Measurements from ENCODE around the gene CLTCL1.

The CLTCL1 gene

DNA sequence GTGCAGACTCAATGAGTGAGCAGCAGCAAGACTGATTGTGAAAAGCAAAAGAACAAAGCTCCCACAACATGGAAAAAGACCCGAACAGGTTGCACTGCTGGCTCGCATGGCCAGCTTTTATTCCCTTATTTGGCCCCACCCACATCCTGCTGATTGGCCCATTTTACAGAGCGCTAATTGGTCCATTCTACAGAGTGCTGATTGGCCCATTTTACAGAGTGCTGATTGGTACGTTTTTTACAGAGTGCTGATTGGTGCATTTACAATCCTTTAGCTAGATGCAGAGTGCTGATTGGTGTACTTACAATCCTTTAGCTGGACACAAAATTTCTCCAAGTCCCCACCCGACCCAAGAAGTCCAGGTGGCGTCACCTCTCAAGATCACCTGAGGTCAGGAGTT is 97.6 kb downstream of the CLTCL1 start:
- DNase-seq, result no peak

GRCh38 chr22:19187716-19188563 is 103.6 kb downstream of the CLTCL1 start:
- DNase-seq, result no peak

DNA sequence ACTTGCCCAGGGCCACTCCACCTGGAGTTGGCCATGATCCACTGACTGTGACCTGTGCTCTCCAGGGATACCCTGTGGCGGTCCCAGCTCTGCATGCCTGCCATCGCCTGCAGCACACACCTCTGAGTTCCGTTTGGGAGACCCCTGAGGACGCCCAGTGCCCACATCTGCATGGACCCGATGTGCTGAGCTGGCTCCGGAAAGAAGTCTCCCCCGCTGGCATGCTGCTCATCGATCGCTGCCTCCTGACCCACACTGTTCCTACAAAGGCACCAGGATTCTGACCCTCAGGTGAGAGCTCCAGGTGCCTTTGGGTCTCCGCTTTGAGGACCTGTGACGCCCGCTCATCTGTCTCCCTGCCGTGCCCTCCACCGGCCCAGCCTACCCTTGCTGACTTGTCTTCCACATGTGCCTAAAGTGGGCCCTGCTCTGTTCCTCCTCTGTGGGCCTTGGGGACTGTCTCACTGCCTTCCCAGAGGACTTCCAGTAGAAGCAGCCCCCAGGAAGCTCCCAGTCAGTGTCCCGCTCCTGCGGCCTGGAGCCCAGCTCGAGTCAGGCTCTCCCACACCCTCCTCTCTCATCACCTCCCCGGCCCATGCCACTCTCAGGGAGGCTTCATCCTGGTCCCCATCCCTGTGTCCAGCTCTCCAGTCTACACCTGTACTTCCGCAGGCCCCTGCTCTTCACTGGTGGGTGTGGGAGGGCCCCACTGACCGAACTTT is 107.1 kb downstream of the CLTCL1 start:
- DNase-seq, result no peak

DNA sequence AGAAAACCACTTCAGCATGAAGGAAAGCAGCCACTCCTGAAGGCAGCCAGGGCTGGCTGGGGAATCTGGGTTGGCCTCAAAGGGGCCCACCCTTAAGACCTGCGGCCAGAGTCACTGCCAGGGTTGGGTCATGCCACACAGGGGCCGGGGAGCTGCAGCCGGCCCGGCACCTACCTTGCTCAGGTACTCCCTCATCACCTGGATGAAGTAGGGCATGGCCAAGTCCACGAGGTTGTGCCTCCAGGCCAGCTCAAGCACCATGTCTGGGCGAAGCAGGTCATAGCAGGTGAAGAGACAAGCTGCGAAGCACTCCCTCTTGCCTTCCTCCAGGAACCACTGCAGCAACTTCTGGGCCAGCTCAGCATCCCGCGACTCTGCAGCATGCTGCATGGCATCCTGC is 108.3 kb downstream of the CLTCL1 start:
- DNase-seq, result no peak

- DNase-seq, result peak; percentile 42
These were observed 108.9 kb downstream of the CLTCL1 start for GRCh38 chr22:19182472-19183157.

DNA sequence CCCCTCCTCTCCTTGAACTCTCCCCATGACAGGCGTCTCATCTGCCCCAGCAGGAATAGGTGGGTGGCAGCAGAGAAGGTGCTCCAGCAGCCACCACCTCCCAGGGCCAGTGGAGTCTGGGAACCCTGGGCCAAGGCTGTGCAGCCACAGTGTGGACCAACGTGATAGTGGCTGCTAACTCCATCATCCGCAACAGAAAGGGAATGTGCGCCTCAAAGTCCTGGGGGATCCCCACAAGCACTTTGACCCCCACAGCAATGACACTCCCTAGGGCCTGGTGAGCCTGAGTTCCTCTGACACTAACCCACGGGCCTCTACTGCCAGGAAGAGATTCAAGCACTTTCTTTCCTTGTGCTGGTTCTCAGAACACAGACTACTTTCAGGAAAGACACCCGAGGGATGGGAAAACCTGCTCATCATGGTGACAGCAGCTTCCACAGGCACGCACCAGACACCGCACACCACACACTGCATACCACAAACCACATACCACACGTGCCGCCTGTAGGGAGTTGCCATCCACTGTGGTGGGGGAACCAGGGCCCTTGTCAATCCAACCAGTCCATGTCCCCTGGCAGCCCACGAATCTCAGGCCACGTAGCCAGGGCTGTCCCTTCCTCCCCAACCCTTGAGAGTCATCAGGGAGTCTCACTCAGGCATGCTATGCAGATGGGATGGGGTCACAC is 109.6 kb downstream of the CLTCL1 start:
- peak; percentile 41 for DNase-seq

GRCh38 chr22:19180740-19181410 is 110.6 kb downstream of the CLTCL1 start:
- no peak for DNase-seq

DNA sequence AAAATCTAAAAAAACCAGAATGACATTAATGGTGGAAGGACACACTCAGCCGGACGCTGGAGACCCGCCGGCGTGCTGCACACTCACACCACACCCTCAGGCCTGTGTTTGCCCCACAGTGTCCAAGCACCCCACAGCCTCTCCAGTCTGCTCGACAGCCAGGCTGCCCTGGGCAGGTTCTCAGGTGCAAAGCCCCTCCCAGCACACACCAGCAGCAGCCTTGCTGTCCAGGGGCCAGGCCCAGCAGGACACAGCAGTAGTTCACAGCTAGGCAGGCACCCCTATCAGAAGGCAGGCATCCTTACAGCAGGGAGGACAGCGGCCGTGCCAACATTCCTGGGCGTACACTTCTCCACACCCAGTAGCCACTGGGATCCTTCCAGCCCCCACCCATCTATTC is 111.3 kb downstream of the CLTCL1 start:
- DNase-seq, result no peak

- DNase-seq, result peak; percentile 41
These were observed 111.9 kb downstream of the CLTCL1 start for GRCh38 chr22:19179497-19180048.

DNA sequence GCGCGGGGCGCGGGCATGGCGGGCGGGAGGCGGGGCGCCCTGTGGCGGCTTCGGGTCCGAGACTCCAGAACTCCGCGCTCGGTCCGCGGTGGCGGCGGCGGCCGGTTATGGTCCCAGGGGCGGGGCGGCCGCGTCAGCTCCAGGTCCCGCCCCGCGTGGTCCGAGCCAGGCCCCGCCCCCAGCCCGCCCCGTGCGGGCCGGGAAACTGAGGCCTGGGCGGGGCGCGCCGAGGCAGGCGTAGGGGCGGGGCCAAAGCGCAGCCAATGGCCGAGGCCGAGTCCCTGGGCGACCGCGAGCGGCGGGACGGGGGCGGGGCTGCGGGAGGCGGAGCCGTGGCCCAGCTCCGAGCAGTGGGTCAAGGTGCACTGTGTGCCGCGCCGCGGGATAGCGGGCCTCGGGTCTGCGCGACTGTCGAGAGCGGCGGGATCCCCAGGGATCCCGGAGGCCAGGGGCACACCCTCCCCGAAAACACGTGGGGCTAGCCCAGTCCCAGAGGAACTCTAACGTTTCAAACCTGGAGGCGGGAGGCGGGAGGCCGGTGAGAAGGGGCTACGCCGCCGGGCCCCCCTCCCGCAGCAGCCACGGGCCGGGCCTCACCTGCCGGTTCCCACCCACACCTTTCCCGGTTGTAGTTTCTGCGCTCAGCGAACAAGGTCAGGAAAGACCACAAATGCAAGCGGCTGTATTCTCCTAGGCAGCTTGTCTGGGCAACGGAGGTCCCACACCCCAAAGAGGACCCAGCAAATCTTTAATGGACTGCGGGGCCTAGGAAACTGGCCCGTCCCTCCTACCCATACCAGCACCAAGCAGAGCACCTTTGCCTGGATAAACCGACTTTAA is 112.6 kb downstream of the CLTCL1 start, which contains the start of gene SLC25A1:
Gene SLC25A1 (minus strand): TSS at position 80 of the 840 bp plus-strand sequence. CDS start 63 bp downstream, at position 17.
- DNase-seq, result peak; percentile 86

DNA sequence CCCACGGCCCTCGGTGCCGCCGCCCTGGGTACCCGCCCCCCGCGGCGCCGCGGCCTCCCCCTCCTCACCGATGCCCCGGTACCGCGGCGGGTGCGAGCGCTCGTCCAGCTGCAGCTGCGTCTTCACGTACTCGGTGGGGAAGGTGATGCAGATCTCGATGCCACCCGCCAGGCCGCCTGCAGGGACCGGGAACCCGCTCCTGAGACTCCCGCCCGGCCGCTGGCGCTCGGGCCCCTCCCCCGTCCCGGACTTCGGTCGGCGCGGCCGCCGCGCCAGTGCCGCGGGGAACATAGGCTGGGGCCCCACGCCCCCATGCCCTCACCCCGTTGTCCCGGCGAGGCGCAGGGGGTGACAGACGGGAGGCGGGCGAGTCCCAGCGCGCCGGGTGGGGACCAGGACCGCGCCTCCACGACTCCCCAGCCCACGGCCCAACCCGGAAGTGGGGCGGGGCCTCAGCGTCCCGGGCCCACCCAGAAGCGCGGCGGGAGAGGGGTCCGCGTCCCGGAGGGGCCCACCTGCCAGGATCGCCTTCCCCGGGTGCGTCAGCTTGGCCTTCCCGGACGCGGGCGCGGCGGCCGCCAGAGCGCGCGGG is 113.4 kb downstream of the CLTCL1 start:
- DNase-seq, result peak; percentile 45

DNA sequence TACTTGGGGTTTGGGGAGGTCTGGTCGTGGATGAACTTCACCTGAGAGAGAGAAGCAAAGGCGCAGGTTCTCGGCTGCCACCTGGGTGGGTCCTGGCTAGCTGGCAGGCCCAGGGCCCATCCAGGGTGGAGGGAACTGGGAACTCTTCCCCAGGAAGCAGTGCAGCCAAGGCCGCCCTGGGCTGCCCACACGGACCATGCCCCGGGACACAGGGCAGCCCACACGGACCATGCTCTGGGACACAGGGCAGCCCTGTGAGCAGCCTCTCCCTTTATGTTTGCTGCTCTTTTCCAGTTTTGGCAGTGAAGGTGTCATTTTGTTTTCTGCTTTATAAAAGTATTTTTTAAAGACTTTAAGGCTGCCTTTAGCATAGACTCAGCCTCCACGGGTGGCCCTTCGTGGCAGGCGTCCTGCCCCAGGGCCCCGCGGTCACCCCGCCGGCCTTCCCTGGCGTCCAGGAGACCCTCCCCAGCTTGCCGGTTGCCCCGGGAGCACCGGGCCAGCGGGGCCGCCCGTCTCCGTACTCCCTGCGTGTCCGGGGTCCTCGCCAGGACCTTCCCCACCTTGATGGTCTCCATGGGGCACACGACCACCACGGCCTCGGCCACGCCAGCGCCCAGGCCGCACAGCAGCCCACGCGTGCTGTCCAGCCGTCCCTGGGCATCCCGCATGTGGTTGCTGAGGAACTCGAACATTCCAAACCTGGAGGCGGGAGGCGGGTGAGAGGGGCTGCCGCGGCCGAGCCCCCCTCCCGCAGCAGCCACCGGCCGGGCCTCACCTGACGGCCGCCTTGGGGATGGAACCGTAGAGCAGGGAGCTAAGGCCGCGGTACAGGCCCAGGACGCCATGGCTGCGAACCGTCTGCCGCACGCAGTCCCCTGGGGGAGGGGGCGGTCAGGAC is 114.1 kb downstream of the CLTCL1 start:
- no peak for DNase-seq

GRCh38 chr22:19176732-19177131 is 114.8 kb downstream of the CLTCL1 start:
- DNase-seq, result no peak

- DNase-seq, result no peak
These were observed 115.3 kb downstream of the CLTCL1 start for GRCh38 chr22:19176175-19176643.

DNA sequence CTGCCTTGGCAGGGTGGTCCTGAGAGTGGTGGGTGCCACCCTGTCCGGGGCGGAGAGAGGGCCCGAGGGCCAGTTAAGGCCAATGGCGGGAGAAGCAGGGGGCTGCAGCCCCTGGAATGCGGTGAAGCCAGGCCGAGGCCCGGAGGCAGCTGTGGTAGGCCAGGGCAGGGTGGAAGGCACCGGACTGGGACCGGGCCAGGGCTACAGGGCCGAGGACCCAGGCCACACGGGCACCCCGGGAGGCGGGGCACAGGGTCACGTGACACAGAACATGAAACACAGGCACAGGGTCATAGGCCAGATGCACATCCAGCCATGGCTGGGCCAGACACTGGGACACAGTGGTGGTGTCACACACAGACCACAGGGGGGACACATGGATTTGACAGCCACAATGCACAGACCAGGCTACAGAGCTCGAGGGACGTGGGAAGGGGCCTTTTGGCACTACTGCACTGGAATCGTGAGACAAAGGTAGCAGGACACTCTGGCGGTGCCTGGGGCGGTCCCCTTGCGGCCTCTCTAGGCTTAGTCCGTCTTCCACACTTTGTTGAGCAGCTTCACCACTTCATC is 115.8 kb downstream of the CLTCL1 start:
- DNase-seq, result no peak

GRCh38 chr22:19175026-19175601 is 116.4 kb downstream of the CLTCL1 start:
- no peak for DNase-seq

- DNase-seq, result no peak
These were observed 117.2 kb downstream of the CLTCL1 start for GRCh38 chr22:19174106-19175025.
